Stimulated activated CD8-positive, alpha-beta memory T cell treated with anti-CD3 and anti-CD28 coated beads, Interleukin-4, amount 100 ng/mL, for 24 hours (primary cell): ENCODE results near the gene ARFIP2.

ENCODE experiments used
- DNase-seq: peaks from one replicate; pipeline ENCODE4 v3.0.0-alpha.2; 2020; ENCODE audit warnings: low read depth

The ARFIP2 gene

GRCh38 chr11:6482441-6482840, 1.3 kb upstream of the ARFIP2 start:
- DNase-seq = no peak

GRCh38 chr11:6481924-6482275, 769 bp upstream of the ARFIP2 start:
- no peak for DNase-seq

- no peak for DNase-seq
Observed at GRCh38 chr11:6480299-6480914, 724 bp downstream of the ARFIP2 start.

- no peak for DNase-seq
Observed at GRCh38 chr11:6476571-6476970, 4.6 kb downstream of the ARFIP2 start.

GRCh38 chr11:6475936-6476335, 5.2 kb downstream of the ARFIP2 start:
- DNase-seq = no peak

- no peak for DNase-seq
Observed at GRCh38 chr11:6474806-6475500, 6.2 kb downstream of the ARFIP2 start.

GRCh38 chr11:6474413-6474792, 6.7 kb downstream of the ARFIP2 start:
- no peak for DNase-seq

- DNase-seq = peak; percentile 69
Observed at GRCh38 chr11:6473451-6474412, 7.4 kb downstream of the ARFIP2 start, which contains the start of gene TRIM3. TSS of gene TRIM3 (minus strand) at chr11:6473941. CDS start at chr11:6465695, 8,246 bp downstream.

- no peak for DNase-seq
Observed at GRCh38 chr11:6472934-6473333, 8.2 kb downstream of the ARFIP2 start.

- DNase-seq = no peak
Observed at GRCh38 chr11:6469599-6469998, 11.5 kb downstream of the ARFIP2 start.

GRCh38 chr11:6468712-6469495, 12.2 kb downstream of the ARFIP2 start:
- DNase-seq = no peak

GRCh38 chr11:6459099-6459450, 22.1 kb downstream of the ARFIP2 start:
- no peak for DNase-seq

- no peak for DNase-seq
Observed at GRCh38 chr11:6458352-6459098, 22.6 kb downstream of the ARFIP2 start.

GRCh38 chr11:6457581-6458320, 23.4 kb downstream of the ARFIP2 start:
- no peak for DNase-seq

- no peak for DNase-seq
Observed at GRCh38 chr11:6456361-6457073, 24.6 kb downstream of the ARFIP2 start.

GRCh38 chr11:6455070-6455469, 26.1 kb downstream of the ARFIP2 start:
- DNase-seq = no peak

- no peak for DNase-seq
Observed at GRCh38 chr11:6453152-6453551, 28.0 kb downstream of the ARFIP2 start.

GRCh38 chr11:6452219-6452618, 28.9 kb downstream of the ARFIP2 start:
- DNase-seq = no peak

- no peak for DNase-seq
Observed at GRCh38 chr11:6448574-6448973, 32.6 kb downstream of the ARFIP2 start.
